Esophagus squamous epithelium (tissue), 4 donors: ENCODE data around the gene RAB36.

Experiments used
- POLR2A ChIP-seq, 4 donors: fragments of 450-650 bp; IDR thresholded peaks; one replicate each; pipeline ENCODE4 v1.6.1; 2017; ENCODE audit warnings: antibody characterized with exemption in 4 of 4, mild to moderate bottlenecking in 4 of 4, moderate library complexity in 3 of 4
- TF ChIP-seq, protein P1 (sequence below), 6 experiments: fragments of 450-650 bp in 4 of 6; fragments of 200-600 bp in 2 of 6; sonication (generic) in 2 of 6; IDR thresholded peaks; one replicate each; pipeline ENCODE4 v1.5.1; 2016 to 2019; ENCODE audit warnings: antibody characterized with exemption in 6 of 6, mild to moderate bottlenecking in 4 of 6, moderate library complexity in 4 of 6

DNA sequence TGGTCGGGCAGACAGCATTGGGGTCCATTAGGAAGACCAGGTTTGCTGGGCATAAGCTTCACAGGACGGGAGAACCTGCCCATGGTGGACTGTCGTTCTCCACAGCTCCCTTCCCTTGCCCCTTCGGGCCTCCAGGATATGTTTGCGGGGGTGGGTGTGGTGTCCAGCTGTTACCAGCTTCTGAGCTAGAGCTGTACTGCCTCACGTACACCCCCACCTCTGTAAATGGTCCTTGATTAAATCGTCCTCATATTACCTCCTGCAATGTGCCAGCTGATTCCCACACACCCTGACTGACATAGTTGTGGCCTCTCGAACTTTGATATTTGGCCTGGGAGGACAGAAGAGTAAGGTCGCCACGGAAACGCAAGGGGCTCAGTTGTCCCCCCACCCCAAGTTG, 18.8 kb downstream of the RAB36 start:
- TF ChIP-seq, protein P1, sequence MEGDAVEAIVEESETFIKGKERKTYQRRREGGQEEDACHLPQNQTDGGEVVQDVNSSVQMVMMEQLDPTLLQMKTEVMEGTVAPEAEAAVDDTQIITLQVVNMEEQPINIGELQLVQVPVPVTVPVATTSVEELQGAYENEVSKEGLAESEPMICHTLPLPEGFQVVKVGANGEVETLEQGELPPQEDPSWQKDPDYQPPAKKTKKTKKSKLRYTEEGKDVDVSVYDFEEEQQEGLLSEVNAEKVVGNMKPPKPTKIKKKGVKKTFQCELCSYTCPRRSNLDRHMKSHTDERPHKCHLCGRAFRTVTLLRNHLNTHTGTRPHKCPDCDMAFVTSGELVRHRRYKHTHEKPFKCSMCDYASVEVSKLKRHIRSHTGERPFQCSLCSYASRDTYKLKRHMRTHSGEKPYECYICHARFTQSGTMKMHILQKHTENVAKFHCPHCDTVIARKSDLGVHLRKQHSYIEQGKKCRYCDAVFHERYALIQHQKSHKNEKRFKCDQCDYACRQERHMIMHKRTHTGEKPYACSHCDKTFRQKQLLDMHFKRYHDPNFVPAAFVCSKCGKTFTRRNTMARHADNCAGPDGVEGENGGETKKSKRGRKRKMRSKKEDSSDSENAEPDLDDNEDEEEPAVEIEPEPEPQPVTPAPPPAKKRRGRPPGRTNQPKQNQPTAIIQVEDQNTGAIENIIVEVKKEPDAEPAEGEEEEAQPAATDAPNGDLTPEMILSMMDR (IDR thresholded peaks at IDR 0.05): no peak
- TF ChIP-seq POLR2A (IDR thresholded peaks at IDR 0.05): no peak
